ENCODE measurements around the gene PCSK2.

PCSK2 gene

GRCh38 chr20:17436664-17437063 is 209.8 kb downstream of the PCSK2 start:
- DNase-seq (ENCODE audit: extremely low read depth, low read depth): no peak
- TF ChIP-seq CTCF (IDR thresholded peaks at IDR 0.05; ENCODE audit: low read depth, low read length, missing control alignments): no peak
- H3K4me3 ChIP-seq (replicated peaks; ENCODE audit: low read depth, low read length): no peak overlapping the region

- DNase-seq (ENCODE audit: extremely low read depth, low read depth): no peak
- TF ChIP-seq CTCF (IDR thresholded peaks at IDR 0.05; ENCODE audit: low read depth, low read length, missing control alignments): no peak
- H3K4me3 ChIP-seq (replicated peaks; ENCODE audit: low read depth, low read length): no peak overlapping the region
Measured at GRCh38 chr20:17437251-17437650, 210.4 kb downstream of the PCSK2 start.

GRCh38 chr20:17438436-17439039 is 211.7 kb downstream of the PCSK2 start:
- DNase-seq (ENCODE audit: extremely low read depth, low read depth): no peak
- H3K4me3 ChIP-seq (replicated peaks; ENCODE audit: low read depth, low read length): no peak overlapping the region
- TF ChIP-seq CTCF (IDR thresholded peaks at IDR 0.05; ENCODE audit: low read depth, low read length, missing control alignments): no peak

- H3K4me3 ChIP-seq (replicated peaks; ENCODE audit: low read depth, low read length): no peak overlapping the region
- no peak for DNase-seq (ENCODE audit: extremely low read depth, low read depth)
- TF ChIP-seq CTCF (IDR thresholded peaks at IDR 0.05; ENCODE audit: low read depth, low read length, missing control alignments): no peak
Measured at GRCh38 chr20:17439616-17440296, 212.9 kb downstream of the PCSK2 start.

- no peak for DNase-seq (ENCODE audit: extremely low read depth, low read depth)
- TF ChIP-seq CTCF (IDR thresholded peaks at IDR 0.05; ENCODE audit: low read depth, low read length, missing control alignments): no peak
- H3K4me3 ChIP-seq (replicated peaks; ENCODE audit: low read depth, low read length): no peak overlapping the region
Measured at GRCh38 chr20:17441745-17442144, 214.9 kb downstream of the PCSK2 start.

GRCh38 chr20:17442588-17442987 is 215.7 kb downstream of the PCSK2 start:
- no peak overlapping the region for H3K4me3 ChIP-seq (replicated peaks; ENCODE audit: low read depth, low read length)
- no peak for DNase-seq (ENCODE audit: extremely low read depth, low read depth)
- TF ChIP-seq CTCF (IDR thresholded peaks at IDR 0.05; ENCODE audit: low read depth, low read length, missing control alignments): no peak

Data from HFF-Myc (cell line).